H54 (cell line): Measurements from ENCODE around the gene TBX5.

ENCODE experiments used
- DNase-seq: peaks from one replicate; pipeline ENCODE4 v3.0.0; 2011; ENCODE audit warnings: low spot score, mixed read lengths; ENCODE audit not compliant: insufficient read length
- FAIRE-seq: peaks from 3 replicates; lab custom pipeline; 2011; peaks lifted over from hg19 to GRCh38; lab: Jason Lieb, UNC
- POLR2A ChIP-seq: IDR thresholded peaks from 2 replicates; pipeline ENCODE4 v1.6.1; 2011; ENCODE audit warnings: low read depth, mild to moderate bottlenecking, low read length

TBX5 gene

DNA sequence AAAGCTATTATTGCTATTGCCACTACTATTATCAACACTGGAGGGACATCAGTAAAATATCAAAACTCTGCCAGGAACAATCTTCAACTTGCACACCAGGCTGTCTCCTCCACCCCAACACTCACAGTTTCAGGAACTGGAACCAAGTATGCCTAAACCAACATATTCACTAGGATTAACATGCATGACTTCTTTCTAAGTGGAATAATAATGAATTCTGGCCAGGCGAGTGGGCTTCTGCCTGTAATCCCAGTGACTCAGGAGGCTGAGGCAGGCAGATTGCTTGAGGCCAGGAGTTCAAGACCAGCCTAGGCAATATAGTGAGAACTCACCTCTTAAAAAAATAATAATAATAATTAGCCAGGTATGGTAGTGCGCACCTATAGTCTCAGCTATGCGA is 58.1 kb downstream of the TBX5 start:
- TF ChIP-seq POLR2A, result no peak
- no peak for DNase-seq
- FAIRE-seq, result no peak

GRCh38 chr12:114344831-114345230 is 61.1 kb downstream of the TBX5 start:
- DNase-seq (no peak), FAIRE-seq (no peak)
- no peak for TF ChIP-seq POLR2A

GRCh38 chr12:114344303-114344663 is 61.7 kb downstream of the TBX5 start:
- FAIRE-seq, result no peak
- TF ChIP-seq POLR2A, result no peak
- DNase-seq, result no peak

- no peak for TF ChIP-seq POLR2A
- no peak for DNase-seq
- FAIRE-seq, result no peak
Observed at GRCh38 chr12:114343585-114344302, 62.2 kb downstream of the TBX5 start.

GRCh38 chr12:114342656-114343055 is 63.3 kb downstream of the TBX5 start:
- no peak for TF ChIP-seq POLR2A
- no peak for DNase-seq
- FAIRE-seq, result no peak

DNA sequence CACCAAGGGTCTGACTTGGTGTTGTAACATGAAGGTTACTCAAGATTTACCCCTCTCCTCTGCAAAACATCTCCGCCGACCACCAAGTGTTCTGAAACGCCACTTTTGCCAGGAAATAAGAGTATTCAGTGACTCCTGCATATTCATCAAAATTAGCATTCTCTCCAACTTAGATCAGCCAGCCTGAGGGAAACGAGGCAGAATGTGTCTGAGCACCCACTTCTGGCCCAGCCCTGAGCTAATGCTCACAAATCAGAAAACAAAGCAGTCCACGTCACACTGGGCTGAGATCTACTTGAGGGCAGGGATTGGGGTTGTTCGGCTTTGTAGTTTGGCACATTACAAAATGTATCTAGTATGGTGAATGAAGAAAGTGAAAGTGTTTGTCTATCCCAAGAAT is 64.3 kb downstream of the TBX5 start:
- no peak for FAIRE-seq
- TF ChIP-seq POLR2A, result no peak
- DNase-seq, result no peak

GRCh38 chr12:114340231-114340630 is 65.7 kb downstream of the TBX5 start:
- no peak for TF ChIP-seq POLR2A
- FAIRE-seq, result no peak
- no peak for DNase-seq

- DNase-seq (no peak), FAIRE-seq (no peak)
- TF ChIP-seq POLR2A, result no peak
Observed at GRCh38 chr12:114339626-114340025, 66.3 kb downstream of the TBX5 start.

DNA sequence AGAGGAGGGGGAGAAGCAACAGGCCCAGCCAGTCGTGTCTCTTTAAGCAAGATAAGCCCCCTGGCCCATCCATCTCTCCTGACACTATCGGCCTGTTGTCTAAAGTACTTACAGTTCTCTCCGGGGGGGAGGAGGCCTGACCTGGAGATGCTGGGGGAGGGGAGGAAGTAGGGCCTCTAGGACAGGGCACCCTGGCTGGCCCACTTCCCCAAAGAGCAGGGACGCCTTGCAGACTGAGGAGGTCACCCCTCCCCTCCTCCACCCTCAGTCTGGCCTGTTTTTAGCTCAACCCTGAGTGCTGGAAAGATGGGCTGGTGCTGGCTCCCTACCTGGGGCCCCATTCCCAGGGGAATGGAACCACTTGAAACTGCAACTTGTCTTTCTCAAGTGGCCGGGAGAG is 70.3 kb downstream of the TBX5 start:
- DNase-seq (no peak), FAIRE-seq (no peak)
- TF ChIP-seq POLR2A, result no peak

DNA sequence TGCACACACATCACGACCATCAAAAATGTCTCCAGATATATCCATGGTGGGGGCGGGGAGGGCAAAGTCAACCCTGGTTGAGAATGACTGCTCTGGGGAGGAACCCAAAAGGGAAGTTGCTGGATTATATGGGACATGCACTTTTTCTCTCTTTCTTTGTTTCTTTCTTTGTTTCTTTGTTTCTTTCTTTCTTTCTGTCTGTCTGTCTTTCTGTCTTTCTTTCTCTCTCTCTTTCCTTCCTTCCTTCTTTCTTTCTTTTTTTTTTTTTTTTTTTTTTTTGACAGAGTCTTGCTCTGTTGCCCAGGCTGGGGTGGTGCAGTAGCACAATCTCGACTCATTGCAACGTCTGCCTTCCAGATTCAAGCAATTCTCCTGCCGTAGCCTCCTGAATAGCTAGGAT is 71.5 kb downstream of the TBX5 start:
- FAIRE-seq (no peak), DNase-seq (no peak)
- TF ChIP-seq POLR2A, result no peak

- DNase-seq (no peak), FAIRE-seq (no peak)
- no peak for TF ChIP-seq POLR2A
Observed at GRCh38 chr12:114328292-114328691, 77.7 kb downstream of the TBX5 start.

DNA sequence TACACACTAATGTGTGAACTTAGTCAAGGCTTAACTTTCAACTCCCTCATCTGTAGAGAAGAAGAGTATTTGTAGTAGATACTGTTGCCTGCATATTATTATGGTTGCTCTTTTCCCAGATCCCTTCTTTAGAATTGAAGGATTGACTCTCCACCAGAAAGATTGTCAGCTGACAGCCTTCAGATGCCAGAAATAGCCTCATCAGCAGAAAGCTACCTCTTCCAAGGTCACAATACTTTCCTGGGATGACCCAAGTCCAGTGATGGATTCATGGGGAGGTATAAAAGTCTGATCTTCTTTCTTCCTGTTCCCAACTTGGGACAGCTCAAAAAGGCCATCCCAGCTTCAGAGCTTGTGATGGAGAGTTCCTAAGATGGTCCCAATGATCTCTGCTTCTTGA is 78.2 kb downstream of the TBX5 start:
- no peak for TF ChIP-seq POLR2A
- DNase-seq (no peak), FAIRE-seq (no peak)

DNA sequence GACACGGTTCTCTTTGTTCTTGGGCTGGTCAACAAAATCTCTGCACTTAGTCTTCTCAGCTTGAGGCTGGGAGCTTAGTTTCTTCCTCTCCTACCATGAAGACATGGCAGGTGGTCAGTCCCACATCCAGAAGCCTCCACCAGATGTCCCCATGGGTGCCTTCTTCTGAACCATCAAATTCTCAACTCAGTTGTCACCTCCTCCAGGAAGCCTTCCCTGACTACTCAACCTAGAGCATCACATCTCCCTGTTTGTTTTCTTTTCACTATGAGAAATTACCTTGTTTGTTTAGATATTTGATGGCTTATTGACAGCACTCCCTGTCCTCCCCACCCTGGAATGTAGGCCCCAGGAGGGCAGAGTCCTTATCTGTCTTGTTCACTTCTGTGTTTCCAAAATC is 84.4 kb downstream of the TBX5 start:
- DNase-seq (no peak), FAIRE-seq (no peak)
- TF ChIP-seq POLR2A, result no peak

- FAIRE-seq (no peak), DNase-seq (no peak)
- no peak for TF ChIP-seq POLR2A
Observed at GRCh38 chr12:114320968-114321367, 85.0 kb downstream of the TBX5 start.

- no peak for TF ChIP-seq POLR2A
Observed at GRCh38 chr12:114320101-114320500, 85.8 kb downstream of the TBX5 start.

DNA sequence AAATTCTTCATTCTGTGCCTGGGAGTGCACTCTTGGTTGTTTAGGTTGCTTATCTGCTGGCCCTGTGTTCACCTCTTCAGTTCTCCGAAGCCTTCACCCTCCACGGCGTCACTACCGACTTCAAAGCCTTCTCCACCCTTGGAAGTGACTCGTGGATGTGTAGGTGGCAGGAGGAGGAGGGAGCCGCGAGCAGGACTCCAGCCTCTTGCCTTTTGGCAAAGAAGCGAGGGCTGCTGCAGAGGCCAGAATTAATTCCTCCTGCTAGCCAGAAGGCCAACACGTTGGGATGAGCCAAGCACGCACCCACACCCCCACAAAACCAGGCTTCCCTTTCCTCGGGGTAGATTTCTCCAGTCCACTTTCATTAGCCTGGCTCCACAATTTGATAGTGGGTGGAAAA is 86.5 kb downstream of the TBX5 start:
- FAIRE-seq, result no peak
- DNase-seq, result no peak
- TF ChIP-seq POLR2A, result no peak

More at GRCh38 chr12:114320101-114320500, 85.8 kb downstream of the TBX5 start:
- DNase-seq (no peak), FAIRE-seq (no peak)

DNA sequence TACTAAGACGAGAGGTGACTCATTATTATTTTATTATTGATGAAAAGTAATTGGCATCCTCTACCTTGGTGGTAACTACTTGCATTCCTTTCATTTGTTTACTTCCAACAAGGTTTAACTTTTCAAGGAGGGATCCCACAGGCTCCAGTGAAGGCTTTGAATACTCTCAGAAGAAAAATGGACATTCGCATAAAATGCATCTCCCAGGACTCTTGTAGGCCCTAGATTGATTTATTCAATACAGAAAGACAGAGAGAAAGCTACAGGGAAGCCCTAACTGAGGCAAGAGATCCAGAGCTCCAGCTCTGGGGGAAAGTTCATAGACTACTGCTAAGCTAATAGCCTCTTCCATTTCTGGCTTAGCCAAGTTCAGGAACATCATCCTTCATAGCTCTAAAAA is 87.0 kb downstream of the TBX5 start:
- FAIRE-seq, result no peak
- no peak for TF ChIP-seq POLR2A
- DNase-seq, result no peak
